Measurements from ENCODE around the gene RPS6KL1. TPM values are rescaled to one million over a fixed set of nuclear protein-coding genes. Genes with fewer than 3 reads are reported as not detected.
A peak's percentile ranks its signal among the peaks of the same experiment; 100 is the strongest.

RPS6KL1 gene
- total RNA-seq, 1 experiment from 2014 or later: 2.9 TPM

DNA sequence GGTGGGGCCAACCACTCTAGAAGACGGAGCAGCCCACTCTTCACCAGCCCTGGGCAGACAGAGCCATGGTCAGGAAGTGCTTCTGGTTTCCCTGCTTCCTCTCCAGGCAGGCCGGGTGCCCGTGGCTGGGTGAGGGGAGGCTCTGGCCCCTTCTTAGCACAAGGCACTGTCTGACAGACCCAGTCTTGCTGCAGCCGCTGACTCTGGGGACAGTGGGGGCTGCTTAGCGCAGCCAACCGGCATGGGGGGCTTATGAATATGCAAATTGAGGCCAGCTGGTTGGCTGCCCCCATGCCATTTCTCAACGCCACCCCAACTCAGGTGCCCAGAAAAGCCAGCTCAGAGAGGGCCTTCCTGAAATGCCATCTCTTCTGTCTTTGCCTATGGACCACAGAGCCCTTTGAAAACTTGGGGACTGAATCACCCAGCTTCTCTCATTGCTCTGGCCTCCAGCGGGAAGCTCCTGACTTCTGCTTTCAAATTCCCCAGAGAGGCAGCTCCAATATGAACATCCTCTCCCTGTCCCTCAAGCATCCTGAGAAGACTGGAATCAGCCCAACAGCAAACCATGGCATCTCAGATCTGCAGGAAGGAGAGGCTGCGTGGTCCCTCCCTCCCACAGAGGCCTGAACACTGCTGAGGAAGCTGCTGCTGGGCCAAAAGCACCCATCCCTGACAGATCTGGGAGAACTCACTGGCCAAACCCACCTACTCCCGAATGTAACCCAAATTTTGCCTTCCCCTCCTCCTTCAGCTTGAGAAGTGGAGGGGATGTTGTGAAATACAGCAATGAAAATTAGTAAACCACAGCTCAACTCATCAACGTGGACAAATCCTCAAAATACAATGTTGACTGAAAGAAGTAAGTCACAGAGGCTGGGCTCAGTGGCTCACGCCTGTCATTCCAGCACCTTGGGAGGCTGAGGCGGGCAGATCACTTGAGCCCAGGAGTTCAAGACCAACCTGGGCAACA lies 46.8 kb downstream of the RPS6KL1 start, which contains the start of gene PROX2:
Gene PROX2 (minus strand): TSS at position 205 of the 973 bp plus-strand sequence. CDS start 12,311 bp downstream, outside the sequence.
- in situ Hi-C loops (cut with HindIII; ENCODE audit: low pct_unique_long_range_greater_than_20kb, low sequenced_read_pairs): no loop called here
- no peak for DNase-seq (ENCODE audit: low read depth)

DNA sequence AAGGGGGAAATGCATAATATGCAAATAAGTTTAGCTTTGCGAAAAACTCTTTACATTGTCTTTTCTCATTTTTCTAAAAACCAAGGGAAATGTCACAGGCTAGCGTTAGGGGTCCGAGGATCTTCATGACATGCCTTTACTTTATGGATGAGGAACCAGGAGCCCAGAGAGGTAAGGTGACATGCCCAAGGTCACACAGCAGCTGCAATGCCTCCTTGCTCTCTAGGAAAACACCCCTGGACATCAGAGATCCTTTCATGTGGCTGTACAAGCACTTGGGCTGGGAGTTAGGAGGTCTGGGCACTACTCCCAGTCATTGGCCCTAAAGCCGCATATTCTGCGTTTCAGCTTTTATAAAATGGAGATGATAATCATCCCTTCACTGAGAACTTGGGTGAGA lies 47.9 kb downstream of the RPS6KL1 start:
- no peak for DNase-seq (ENCODE audit: low read depth)
- in situ Hi-C loops (cut with HindIII; ENCODE audit: low pct_unique_long_range_greater_than_20kb, low sequenced_read_pairs): no loop called here

DNA sequence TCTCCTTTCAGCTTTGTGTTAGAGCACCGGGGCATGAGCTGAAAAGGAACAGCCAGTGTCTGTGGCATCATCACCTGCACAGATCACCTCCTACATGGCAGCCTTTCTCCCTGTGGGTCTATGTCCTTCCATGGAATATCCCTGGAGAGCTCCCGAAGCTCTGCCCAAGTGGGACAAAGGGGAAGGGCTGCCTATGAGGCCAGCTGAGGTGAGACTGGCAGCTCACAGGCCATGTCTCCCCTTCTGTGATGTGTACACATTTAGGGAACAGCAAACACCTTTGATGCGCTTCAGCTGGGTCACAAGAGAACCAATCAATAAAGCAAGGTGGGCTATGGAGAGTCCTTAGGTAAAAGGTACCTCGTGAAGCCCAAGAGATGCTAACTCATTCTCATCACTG lies 51.2 kb downstream of the RPS6KL1 start:
- in situ Hi-C loops (cut with HindIII; ENCODE audit: low pct_unique_long_range_greater_than_20kb, low sequenced_read_pairs): no loop called here
- DNase-seq (ENCODE audit: low read depth): no peak

DNA sequence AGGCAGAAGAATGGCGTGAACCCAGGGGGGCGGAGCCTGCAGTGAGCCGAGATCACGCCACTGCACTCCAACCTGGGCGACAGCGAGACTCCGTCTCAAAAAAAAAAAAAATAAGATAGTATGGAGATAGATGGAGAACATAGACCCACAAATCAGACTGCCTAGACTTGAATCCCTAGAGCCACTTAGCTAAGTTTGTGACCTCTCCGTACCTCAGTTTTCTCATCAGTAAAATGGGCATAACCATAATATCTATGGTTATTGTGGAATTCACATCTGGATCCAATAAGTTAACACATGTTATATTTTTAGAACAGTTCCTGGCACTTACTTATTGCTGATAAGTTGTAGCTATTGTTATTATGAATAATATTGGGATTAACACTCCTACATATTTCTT lies 54.3 kb downstream of the RPS6KL1 start:
- in situ Hi-C loops (cut with HindIII; ENCODE audit: low pct_unique_long_range_greater_than_20kb, low sequenced_read_pairs): no loop called here
- DNase-seq (ENCODE audit: low read depth): no peak

DNA sequence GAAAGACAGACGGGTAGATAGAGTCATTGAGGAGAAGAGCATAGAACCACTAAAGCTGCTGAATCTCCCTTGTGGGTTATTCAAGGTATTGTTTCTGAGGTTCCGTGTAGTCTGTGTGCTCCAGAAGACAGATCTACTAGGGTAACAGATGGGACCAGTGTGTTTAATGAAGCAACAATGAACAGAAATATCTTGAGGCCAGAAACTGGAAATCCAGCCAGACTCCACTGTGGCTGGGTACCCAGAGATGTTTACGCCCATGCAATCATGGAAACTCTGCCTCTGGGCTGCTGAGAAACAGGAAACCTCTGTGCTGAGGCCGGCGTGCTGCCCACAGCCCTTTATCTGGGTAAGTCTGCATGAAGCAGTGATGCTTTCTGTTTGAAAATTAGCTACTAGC lies 55.4 kb downstream of the RPS6KL1 start:
- in situ Hi-C loops (cut with HindIII; ENCODE audit: low pct_unique_long_range_greater_than_20kb, low sequenced_read_pairs): no loop called here
- no peak for DNase-seq (ENCODE audit: low read depth)

DNA sequence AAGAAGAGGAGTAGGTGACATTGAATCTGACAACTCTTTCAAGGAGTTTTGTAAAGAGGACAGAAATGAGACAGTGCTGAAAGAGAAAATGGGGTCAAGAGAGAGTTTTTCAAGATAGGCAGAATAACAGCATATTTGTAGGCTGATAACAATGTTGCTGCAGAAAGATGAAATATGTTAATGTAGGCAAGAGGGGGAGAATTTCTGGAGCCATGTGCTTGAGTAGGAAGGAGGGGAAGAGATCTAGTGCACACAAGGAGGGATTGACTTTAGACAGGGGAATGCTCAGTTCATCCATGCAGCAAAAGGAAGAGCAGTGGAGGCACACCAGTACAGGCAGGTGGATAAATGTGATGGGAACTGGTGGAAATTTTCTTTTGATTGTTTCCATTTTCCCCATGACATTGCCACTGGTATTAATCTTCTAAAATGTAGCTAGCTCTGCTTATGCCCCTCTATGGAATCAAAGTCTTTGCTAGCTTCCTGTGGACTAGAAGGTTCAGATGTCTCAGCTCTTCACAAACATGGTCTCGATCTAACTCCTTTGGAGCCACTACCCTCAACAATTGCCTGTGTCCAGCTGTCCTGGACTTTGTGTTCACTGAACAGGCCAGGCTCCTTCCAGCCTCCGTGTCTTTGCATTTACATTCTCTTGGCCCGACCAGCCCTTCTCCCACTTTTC lies 56.2 kb downstream of the RPS6KL1 start:
- in situ Hi-C loops (cut with HindIII; ENCODE audit: low pct_unique_long_range_greater_than_20kb, low sequenced_read_pairs): no loop called here
- no peak for DNase-seq (ENCODE audit: low read depth)

DNA sequence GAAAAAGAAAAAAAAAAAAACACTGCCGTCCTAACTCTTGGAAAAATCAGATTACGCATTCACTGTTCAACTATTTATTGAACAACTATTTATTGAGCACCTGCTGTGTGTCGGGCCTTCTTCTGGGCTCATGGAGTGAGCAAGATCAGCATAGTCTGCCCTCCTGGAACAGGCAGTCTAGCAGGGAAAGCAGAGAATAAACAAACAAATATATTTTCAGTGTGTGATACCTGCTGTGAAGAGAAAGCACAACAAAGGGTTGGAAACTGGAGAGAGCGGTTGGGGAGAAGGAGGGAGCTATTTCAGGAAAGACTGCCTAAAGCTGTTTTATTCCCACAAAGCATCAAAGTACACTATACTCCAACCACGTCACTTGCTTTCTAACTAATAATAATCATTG lies 57.9 kb downstream of the RPS6KL1 start:
- DNase-seq (ENCODE audit: low read depth): no peak

DNA sequence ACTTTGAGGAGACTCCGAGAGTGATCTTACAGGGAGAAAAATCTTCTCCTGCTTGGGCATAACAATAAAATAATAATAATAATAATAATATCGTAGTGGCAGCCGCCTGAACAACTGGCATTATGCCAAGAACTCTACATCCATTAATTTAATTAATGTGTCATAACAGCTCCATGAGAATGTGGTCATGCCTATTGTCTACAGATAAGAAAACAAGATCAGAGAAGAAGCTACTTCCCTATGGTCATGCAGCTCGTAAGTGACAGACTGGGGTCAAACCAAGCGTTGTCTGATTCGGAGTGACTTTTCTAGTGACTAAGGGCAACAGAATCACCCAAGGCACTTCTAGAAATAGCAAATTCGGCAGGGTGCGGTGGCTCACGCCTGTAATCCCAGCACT lies 58.9 kb downstream of the RPS6KL1 start:
- in situ Hi-C loops (cut with HindIII; ENCODE audit: low pct_unique_long_range_greater_than_20kb, low sequenced_read_pairs): no loop called here
- no peak for DNase-seq (ENCODE audit: low read depth)

More for the DNA sequence above, 57.9 kb downstream of the RPS6KL1 start:
- in situ Hi-C loops (cut with HindIII; ENCODE audit: low pct_unique_long_range_greater_than_20kb, low sequenced_read_pairs): no loop called here

DNA sequence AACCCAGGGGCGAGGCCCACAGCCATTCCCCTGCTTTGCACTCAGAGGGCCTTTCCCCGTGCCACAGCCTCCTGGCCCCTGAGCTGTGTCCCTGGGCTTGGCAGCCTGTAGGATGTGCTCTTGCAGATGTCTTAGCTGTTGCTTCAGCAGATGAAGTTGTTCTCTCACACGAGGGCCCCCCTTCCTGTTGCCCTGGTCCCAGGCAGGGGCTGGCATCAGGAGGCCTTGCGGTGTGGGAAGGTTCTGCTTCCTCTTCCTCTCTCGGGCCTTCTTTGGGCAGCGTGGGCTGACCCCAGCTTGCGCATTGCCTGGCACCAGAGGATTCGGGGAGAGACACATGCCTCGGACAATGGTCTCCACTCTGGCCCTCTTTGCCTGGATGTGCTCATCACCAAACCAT lies 59.8 kb downstream of the RPS6KL1 start:
- no peak for DNase-seq (ENCODE audit: low read depth)
- in situ Hi-C loops (cut with HindIII; ENCODE audit: low pct_unique_long_range_greater_than_20kb, low sequenced_read_pairs): no loop called here

DNA sequence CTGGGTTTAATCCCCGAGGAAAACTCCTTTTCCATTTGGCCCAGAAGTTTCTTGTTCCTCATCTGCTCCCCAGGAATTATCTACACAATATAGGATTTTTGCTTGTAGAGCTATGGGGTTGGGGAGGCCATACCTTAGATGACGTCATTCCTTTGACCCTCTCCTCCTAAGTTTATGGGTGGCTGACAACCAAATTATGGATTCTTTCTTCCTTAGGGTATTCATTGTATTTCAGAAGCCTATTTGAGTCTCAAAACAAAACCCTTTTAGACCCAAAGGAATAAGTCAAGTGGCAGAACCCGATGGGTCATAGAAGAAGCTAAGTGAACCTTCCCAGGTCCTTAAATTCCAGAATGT lies 61.3 kb downstream of the RPS6KL1 start:
- no peak for DNase-seq (ENCODE audit: low read depth)
- in situ Hi-C loops (cut with HindIII; ENCODE audit: low pct_unique_long_range_greater_than_20kb, low sequenced_read_pairs): no loop called here

DNA sequence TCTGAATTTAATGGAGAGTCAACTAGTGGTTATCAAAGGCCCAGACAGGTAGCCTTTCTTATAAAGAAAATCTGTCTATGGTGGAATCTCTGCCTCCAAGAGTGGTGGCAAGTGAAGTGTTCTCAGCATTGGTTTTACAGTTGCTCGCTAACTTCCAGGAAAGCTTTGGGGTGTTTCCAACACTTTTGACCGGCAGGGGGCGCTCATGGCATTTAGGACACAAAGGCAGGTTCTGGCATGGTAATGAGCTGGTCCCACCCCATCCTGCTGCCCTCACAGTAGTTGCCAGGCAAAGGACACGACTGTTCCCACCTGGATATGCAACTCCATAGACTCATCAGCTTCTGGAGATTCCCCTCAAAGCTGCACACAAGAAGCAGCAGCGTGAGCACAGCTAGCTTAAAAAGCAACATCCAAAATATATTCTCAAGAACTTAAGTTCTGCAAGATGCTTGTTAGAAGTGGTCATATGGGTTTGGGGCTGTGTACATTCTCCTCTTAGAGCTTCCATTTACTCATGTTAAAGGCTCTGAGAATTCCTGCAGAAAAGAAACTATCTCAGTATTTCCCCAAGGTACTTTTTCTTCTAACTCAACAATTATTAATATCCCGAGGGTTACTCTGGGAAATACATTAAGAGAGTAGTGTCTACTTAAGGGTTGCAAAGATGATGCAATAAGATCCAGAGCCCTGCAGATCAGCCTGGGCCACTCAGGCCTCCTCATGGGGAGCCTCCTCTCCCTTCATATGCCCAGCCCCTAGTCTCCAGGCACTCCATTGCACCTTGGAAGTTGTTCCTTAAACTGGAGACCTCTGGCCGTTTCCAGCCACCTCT lies 61.9 kb downstream of the RPS6KL1 start:
- DNase-seq (ENCODE audit: low read depth): peak; percentile 50
- in situ Hi-C loops (cut with HindIII; ENCODE audit: low pct_unique_long_range_greater_than_20kb, low sequenced_read_pairs): no loop called here

DNA sequence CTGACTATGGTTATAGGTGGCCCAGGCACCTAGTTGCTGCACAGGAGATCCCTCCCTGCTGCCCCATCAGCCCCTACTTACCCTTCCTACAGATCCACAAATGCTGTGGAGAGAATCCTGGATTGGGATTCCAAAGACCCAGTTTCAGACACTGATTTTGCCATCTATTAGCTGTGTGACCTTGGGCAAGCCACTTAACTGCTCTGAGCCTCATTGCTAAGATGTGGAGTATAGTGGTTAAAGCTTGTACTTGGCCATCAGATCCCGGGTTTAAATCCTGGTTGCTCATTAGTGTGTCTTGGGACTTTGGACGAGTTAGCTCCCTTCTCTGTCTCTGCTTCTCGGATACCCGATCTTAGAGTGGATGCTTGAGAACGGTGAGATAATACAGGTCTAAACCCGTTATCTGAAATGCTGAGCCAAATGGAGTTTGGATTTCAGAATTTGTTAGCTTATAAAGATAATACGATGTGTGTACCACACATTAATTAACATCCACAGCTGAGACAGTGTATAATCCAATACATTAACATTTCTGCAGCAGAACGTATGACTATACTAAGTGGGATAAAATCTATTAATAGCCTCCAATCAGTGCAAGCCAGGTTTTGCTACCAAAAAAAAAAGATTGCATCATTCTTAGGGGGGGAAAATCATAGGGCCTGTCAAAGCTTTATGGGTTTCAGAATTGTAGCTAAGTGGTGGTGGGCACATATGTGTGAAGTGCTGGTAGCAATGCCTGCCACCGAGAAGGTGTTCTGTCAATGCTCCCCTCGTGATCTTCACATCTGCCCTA lies 63.1 kb downstream of the RPS6KL1 start:
- DNase-seq (ENCODE audit: low read depth): no peak
- in situ Hi-C loops (cut with HindIII; ENCODE audit: low pct_unique_long_range_greater_than_20kb, low sequenced_read_pairs): no loop called here

DNA sequence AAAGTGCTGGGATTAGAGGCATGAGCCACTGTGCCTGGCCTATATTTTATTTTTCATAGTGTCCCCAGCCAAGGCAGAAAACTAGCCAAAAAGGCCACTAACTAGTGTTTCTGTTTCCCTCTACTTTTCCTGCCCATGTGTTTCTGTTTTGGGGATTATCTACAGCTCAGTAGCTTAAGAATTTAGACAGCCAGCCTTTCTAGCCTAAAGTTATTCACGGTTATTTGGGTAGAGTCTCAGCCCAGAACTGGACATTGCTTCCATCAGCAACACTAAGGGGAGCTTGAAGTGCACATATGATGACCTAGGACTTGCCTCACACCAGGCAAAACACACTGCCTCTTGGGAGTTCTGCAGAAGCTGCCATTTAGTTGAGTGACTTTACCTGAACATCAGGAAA lies 65.0 kb downstream of the RPS6KL1 start:
- in situ Hi-C loops (cut with HindIII; ENCODE audit: low pct_unique_long_range_greater_than_20kb, low sequenced_read_pairs): no loop called here

DNA sequence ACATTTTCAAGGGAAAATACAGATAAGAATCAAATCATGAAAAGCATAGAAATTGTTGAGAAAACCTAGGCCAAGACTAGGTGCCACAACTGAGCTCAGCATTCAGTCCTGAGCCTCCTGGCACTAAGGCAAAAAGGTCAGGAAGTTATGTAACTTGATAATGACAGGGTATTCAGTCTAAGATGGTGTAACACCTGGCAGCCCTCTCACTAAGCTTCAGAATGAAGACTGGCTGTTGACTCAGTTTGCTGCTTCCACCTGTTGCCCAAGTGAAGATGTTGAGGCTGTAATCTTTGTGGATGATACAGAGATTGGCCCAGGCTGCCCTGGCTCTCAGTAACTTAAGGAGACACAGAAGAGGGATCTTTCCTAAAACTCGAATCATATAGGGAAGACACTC lies 66.7 kb downstream of the RPS6KL1 start:
- in situ Hi-C loops (cut with HindIII; ENCODE audit: low pct_unique_long_range_greater_than_20kb, low sequenced_read_pairs): no loop called here
- no peak for DNase-seq (ENCODE audit: low read depth)

More for the DNA sequence above, 65.0 kb downstream of the RPS6KL1 start:
- no peak for DNase-seq (ENCODE audit: low read depth)

DNA sequence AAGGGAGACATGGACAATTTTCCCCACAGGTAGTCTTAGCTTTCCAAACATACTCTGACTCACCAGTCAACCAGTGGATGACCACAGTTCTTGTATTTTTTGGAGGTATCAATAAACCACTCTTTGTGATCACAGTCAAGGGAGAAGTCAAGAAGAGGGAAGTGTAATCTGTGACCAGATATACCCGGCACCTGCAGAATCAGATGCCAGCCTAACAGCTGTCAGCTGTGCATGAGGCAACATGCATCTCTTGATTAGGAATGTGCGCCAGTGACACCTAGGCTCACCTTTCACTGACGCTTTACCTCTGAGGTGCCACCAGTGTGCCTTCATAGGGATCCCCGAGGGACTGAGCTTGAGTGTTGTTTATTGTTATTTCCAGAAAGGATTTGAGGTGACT lies 67.1 kb downstream of the RPS6KL1 start:
- in situ Hi-C loops (cut with HindIII; ENCODE audit: low pct_unique_long_range_greater_than_20kb, low sequenced_read_pairs): no loop called here
- no peak for DNase-seq (ENCODE audit: low read depth)

DNA sequence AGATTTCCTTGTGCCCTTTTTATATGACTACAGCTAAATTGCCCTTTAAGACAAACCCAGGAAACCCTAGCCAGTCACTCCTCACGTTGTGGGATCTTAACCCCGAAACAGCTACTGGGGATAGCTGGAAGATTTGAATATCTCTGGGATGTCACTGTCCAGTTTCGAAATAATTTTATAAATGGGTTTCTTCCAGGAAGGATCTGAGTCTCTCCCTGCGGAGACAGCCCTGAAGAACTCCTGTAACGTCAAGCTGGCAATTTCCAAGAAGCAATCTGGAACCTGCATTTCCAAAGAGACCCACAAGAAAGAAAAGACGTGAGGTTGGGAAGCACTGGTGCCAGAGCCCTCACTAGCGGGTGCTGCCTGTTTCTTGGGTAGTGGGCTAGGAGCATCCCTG lies 68.0 kb downstream of the RPS6KL1 start:
- in situ Hi-C loops (cut with HindIII; ENCODE audit: low pct_unique_long_range_greater_than_20kb, low sequenced_read_pairs): no loop called here
- no peak for DNase-seq (ENCODE audit: low read depth)

Data from Caki2 (cell line).